Stimulated activated memory B cell treated with anti-CD40 and anti-IgM and Interleukin-4, amounts not matched to agents 10 μg/mL and 1 μg/mL and 100 μg/mL, for 72 hours (primary cell): Measurements from ENCODE around the gene TMEM9.
A peak's percentile ranks its signal among the peaks of the same experiment; 100 is the strongest.

ENCODE experiments used
- ATAC-seq: fragments of 150-1000 bp; cut with Tn5 transposase; 2 replicates; pipeline ENCODE4 v1.10.0; 2021
- H3K27ac Mint-ChIP-seq: one replicate; pipeline ENCODE4 v1.8.0; 2022; ENCODE audit warnings: mild to moderate bottlenecking, mixed read lengths
- H3K27me3 Mint-ChIP-seq: one replicate; pipeline ENCODE4 v1.8.0; 2022; ENCODE audit warnings: mixed read lengths
- H3K36me3 Mint-ChIP-seq: one replicate; pipeline ENCODE4 v1.8.0; 2022; ENCODE audit warnings: mixed read lengths
- H3K4me1 Mint-ChIP-seq: one replicate; pipeline ENCODE4 v1.8.0; 2022; ENCODE audit warnings: mixed read lengths
- H3K4me3 Mint-ChIP-seq: one replicate; pipeline ENCODE4 v1.8.0; 2022; ENCODE audit warnings: mild to moderate bottlenecking, moderate library complexity, mixed read lengths
- H3K9me3 Mint-ChIP-seq: one replicate; pipeline ENCODE4 v1.8.0; 2022; ENCODE audit warnings: mixed read lengths

TMEM9 gene

GRCh38 chr1:201112926-201113325 lies 41.3 kb downstream of the TMEM9 start:
- H3K4me1 Mint-ChIP-seq = peaks cover 11% of the 10 kb centered on the region
- peaks cover 56% of the 10 kb centered on the region for H3K27me3 Mint-ChIP-seq
- H3K27ac Mint-ChIP-seq = no peak overlapping the region
- no peak for ATAC-seq
- H3K36me3 Mint-ChIP-seq = no peaks in the 10 kb centered on the region
- H3K4me3 Mint-ChIP-seq = no peak overlapping the region
- H3K9me3 Mint-ChIP-seq = no peaks in the 10 kb centered on the region

- Mint-ChIP-seq H3K4me3 (no peak within 1 kb of the TSS), H3K27ac (no peak within 1 kb of the TSS)
- ATAC-seq = no peak
Observed at GRCh38 chr1:201112173-201112731, 42.0 kb downstream of the TMEM9 start, which contains the start of gene CACNA1S. Gene CACNA1S, minus strand, starts transcription at chr1:201112426. Its CDS starts 87 bp downstream, at chr1:201112339.

GRCh38 chr1:201111672-201112071 lies 42.6 kb downstream of the TMEM9 start:
- no peak for ATAC-seq
- Mint-ChIP-seq H3K27ac (no peak overlapping the region), H3K4me3 (no peak overlapping the region), H3K27me3 (peaks cover 53% of the 10 kb centered on the region), H3K36me3 (no peaks in the 10 kb centered on the region), H3K4me1 (peaks cover 11% of the 10 kb centered on the region), H3K9me3 (no peaks in the 10 kb centered on the region)

More at GRCh38 chr1:201112173-201112731, 42.0 kb downstream of the TMEM9 start, which contains the start of gene CACNA1S:
- Mint-ChIP-seq H3K36me3 (no peaks in the 10 kb centered on the region), H3K4me1 (peaks cover 11% of the 10 kb centered on the region), H3K9me3 (no peaks in the 10 kb centered on the region), H3K27me3 (peaks cover 54% of the 10 kb centered on the region)

DNA sequence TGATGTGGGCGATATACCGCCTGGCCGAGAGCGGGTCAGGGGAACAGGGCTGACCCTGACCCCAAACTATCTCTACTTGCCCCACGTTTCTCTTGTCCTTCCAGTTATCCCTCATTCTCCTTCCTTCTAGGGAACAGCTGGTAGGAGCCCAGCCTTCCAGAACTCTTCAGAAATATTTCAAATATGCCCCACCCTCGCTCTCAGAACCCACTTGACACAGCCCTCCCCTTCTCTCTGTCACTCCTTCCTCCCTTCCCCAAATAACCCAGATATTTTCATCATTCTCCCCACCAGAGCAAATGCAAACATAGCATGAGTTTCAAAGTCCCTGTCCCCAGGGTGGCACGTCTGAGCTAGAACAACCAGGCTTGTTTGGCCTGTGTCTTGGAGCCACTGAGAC lies 43.1 kb downstream of the TMEM9 start:
- Mint-ChIP-seq H3K36me3 (no peaks in the 10 kb centered on the region), H3K4me1 (peaks cover 11% of the 10 kb centered on the region), H3K9me3 (no peaks in the 10 kb centered on the region), H3K27ac (no peak overlapping the region), H3K4me3 (no peak overlapping the region), H3K27me3 (peaks cover 47% of the 10 kb centered on the region)
- no peak for ATAC-seq

DNA sequence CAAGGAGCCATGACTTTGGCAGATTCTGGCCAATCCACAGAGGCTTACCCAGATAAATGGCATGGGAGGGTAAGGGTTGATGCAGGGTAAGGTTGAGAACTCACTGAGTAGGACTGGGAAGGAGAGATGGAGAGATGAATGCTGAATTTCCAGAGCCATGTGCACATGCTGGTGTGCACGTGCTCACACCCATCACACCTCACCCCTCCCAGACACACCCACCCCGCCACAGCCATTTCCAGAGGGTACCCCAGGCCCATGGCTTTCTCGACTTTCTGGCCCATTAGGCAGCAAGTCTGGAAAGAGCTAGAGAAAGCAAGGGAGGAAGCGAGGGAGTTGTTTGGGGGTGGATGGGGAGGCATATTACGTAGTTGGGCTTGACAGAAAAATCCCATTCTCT lies 43.7 kb downstream of the TMEM9 start:
- no peak for ATAC-seq
- H3K36me3 Mint-ChIP-seq = no peaks in the 10 kb centered on the region
- no peak overlapping the region for H3K4me3 Mint-ChIP-seq
- H3K27ac Mint-ChIP-seq = no peak overlapping the region
- H3K9me3 Mint-ChIP-seq = no peaks in the 10 kb centered on the region
- H3K27me3 Mint-ChIP-seq = peaks cover 42% of the 10 kb centered on the region
- H3K4me1 Mint-ChIP-seq = peaks cover 11% of the 10 kb centered on the region

DNA sequence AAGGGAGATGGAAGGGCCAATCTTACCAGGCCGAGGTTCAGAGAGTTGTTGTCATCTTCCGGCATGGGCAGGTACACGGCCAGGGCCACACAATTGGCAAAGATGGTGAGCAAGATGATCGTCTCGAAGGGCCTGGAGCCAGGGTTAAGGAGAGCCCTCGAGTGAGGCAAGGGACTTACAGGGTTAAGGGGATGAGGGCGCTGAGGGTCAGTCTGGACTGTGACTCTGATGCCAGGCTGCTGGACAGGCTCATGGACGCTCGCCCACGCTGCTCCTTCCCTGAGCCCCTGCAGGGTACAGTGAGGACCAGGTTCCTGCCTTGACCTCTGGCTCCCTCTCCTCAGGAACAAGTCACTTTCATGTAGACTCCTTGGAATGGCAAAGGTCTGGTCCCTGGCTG lies 44.1 kb downstream of the TMEM9 start:
- Mint-ChIP-seq H3K27ac (no peak overlapping the region), H3K36me3 (no peaks in the 10 kb centered on the region), H3K4me3 (no peak overlapping the region), H3K27me3 (peaks cover 38% of the 10 kb centered on the region), H3K9me3 (no peaks in the 10 kb centered on the region), H3K4me1 (peaks cover 11% of the 10 kb centered on the region)
- ATAC-seq = no peak

GRCh38 chr1:201109651-201110050 lies 44.6 kb downstream of the TMEM9 start:
- ATAC-seq = no peak
- H3K9me3 Mint-ChIP-seq = no peaks in the 10 kb centered on the region
- no peak overlapping the region for H3K27ac Mint-ChIP-seq
- H3K4me1 Mint-ChIP-seq = peaks cover 8% of the 10 kb centered on the region
- H3K4me3 Mint-ChIP-seq = no peak overlapping the region
- peaks cover 34% of the 10 kb centered on the region for H3K27me3 Mint-ChIP-seq
- no peaks in the 10 kb centered on the region for H3K36me3 Mint-ChIP-seq

DNA sequence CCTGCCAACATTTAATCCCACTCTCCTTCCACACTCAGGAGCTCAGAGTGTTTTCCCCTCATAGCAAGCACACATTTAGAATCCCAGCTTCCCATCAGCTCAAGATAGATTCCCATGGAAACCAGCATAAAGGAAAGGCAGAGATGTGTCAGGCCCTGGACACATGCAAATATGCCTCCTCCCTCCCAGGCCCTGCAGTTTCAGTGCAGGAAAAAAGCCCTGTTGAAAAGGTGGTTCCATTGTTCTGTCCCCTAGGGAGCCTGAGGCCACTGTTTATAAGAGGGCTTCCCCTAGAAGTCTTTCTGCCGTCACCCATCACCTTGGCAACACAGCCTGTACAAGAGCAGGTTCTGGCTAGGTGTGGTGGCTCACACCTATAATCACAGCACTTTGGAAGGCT lies 45.7 kb downstream of the TMEM9 start:
- no peaks in the 10 kb centered on the region for H3K4me1 Mint-ChIP-seq
- H3K27ac Mint-ChIP-seq = no peak overlapping the region
- H3K27me3 Mint-ChIP-seq = peaks cover 28% of the 10 kb centered on the region
- peak; percentile 66 for ATAC-seq
- H3K4me3 Mint-ChIP-seq = no peak overlapping the region
- no peaks in the 10 kb centered on the region for H3K36me3 Mint-ChIP-seq
- no peaks in the 10 kb centered on the region for H3K9me3 Mint-ChIP-seq

- Mint-ChIP-seq H3K27ac (no peak overlapping the region), H3K27me3 (peaks cover 6% of the 10 kb centered on the region), H3K36me3 (no peaks in the 10 kb centered on the region), H3K9me3 (no peaks in the 10 kb centered on the region), H3K4me3 (no peak overlapping the region), H3K4me1 (no peaks in the 10 kb centered on the region)
- ATAC-seq = no peak
Observed at GRCh38 chr1:201105688-201106087, 48.6 kb downstream of the TMEM9 start.

DNA sequence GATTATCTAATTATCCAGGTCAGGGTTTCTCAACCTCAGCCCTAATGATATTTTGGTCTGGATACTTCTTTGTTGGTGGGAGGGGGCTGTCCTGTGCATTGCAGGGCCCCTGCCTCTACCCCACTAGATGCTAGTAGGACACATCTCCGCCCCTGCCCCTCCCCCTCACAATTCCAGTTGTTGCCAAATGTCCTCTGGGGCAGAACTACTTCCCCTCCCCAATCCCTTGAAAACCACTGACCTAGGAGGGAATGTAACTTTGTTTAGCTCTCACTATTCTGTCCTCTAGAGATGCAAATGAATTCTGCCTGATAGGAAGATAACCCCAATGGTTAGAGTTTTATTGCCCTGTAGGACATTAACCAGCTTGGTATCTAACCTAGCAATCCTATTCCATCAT lies 50.1 kb downstream of the TMEM9 start:
- Mint-ChIP-seq H3K4me1 (no peaks in the 10 kb centered on the region), H3K4me3 (no peak overlapping the region)

DNA sequence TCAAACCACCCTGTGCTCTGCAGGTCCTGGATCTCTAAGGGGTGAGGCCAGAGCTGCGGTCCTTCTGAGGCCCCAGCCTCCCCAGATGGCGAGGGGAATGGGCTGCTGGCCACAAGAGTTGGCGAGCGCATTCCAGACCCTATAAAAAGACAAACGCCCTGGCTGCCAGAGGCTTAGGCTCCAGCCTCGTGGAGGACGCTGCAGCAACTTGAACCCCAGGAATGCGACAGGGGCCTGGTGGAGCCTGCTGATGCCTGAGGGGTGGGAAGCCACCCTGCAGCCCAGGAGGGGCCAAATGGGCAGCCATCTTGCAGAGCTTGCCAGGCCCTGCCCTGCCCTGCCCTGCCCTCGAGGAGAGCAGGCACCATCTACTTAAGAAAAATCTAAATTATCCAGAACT lies 50.6 kb downstream of the TMEM9 start:
- no peak overlapping the region for H3K4me3 Mint-ChIP-seq

More for the DNA sequence above, 50.1 kb downstream of the TMEM9 start:
- H3K9me3 Mint-ChIP-seq = no peaks in the 10 kb centered on the region
- H3K36me3 Mint-ChIP-seq = no peaks in the 10 kb centered on the region
- peaks cover 6% of the 10 kb centered on the region for H3K27me3 Mint-ChIP-seq
- ATAC-seq = no peak
- no peak overlapping the region for H3K27ac Mint-ChIP-seq

DNA sequence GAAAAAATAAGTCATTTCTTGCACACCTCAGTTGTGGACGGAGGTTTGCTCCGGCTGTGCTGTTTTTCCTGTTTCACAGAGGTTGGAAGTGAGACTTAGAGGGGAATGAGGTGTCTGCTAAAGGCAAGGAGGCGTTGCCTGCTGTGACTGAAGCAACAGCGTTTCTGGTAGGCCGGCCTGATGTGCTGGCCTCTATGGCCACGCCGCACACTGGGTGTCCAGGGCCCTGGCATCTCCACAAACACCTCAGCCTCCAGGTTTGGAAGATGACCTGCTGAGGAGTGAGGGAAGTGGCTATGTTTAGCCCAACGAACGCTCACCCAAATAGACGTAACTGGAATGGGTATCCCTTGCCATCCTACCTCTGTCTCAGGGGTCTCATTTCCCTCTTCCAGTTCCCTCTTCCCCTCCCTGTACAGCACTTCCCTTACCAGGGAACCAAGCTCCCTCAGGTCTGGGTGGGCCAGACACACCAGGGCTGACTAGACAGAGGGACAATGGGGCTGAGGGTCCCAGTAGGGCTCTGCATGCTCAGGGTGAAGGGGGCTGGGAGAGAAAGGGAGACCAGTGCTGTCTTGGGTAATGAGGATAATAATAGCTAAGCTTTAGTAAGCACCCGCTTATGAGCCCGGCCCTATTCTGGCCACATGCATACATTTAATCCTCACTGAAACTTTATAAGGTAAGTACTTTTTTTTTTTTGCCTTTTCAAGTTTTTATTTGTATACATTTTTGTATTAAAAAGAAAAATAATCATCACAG lies 53.9 kb downstream of the TMEM9 start:
- H3K27ac Mint-ChIP-seq = no peak overlapping the region
- no peaks in the 10 kb centered on the region for H3K4me1 Mint-ChIP-seq
- no peaks in the 10 kb centered on the region for H3K36me3 Mint-ChIP-seq
- ATAC-seq = no peak
- H3K27me3 Mint-ChIP-seq = peaks cover 12% of the 10 kb centered on the region
- no peaks in the 10 kb centered on the region for H3K9me3 Mint-ChIP-seq
- no peak overlapping the region for H3K4me3 Mint-ChIP-seq

More for the DNA sequence above, 50.6 kb downstream of the TMEM9 start:
- Mint-ChIP-seq H3K9me3 (no peaks in the 10 kb centered on the region), H3K36me3 (no peaks in the 10 kb centered on the region), H3K27ac (no peak overlapping the region), H3K4me1 (no peaks in the 10 kb centered on the region), H3K27me3 (peaks cover 6% of the 10 kb centered on the region)
- ATAC-seq = no peak

- Mint-ChIP-seq H3K4me3 (no peak overlapping the region), H3K9me3 (no peaks in the 10 kb centered on the region), H3K27ac (no peak overlapping the region), H3K36me3 (no peaks in the 10 kb centered on the region), H3K27me3 (peaks cover 12% of the 10 kb centered on the region), H3K4me1 (no peaks in the 10 kb centered on the region)
- ATAC-seq = no peak
Observed at GRCh38 chr1:201098992-201099677, 55.1 kb downstream of the TMEM9 start.

GRCh38 chr1:201096977-201097856 lies 57.1 kb downstream of the TMEM9 start:
- H3K27ac Mint-ChIP-seq = no peak overlapping the region
- no peaks in the 10 kb centered on the region for H3K9me3 Mint-ChIP-seq
- ATAC-seq = no peak
- no peak overlapping the region for H3K4me3 Mint-ChIP-seq
- H3K36me3 Mint-ChIP-seq = no peaks in the 10 kb centered on the region
- no peaks in the 10 kb centered on the region for H3K4me1 Mint-ChIP-seq
- H3K27me3 Mint-ChIP-seq = peaks cover 15% of the 10 kb centered on the region

DNA sequence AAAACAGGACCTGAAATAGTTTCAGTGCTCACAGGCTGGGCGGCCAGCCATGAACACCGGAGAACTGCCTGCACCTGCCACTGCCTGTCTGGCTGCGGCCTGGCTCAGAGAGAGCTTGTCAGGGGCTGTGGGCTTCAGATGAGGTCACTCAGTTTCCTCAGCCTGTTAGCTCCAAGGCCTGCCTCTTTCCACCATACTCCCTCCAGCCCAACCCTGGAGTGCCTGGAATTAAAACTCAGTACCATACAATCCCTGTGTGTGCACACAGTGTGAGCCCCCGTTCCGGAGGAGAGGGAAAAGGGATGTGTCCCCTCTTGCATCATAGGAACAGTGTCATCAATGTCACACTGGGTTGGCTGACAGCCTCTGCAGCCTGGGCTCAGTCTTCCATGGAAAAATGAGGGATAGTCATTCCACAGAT lies 58.2 kb downstream of the TMEM9 start:
- Mint-ChIP-seq H3K4me3 (no peak overlapping the region), H3K27ac (no peak overlapping the region), H3K4me1 (no peaks in the 10 kb centered on the region), H3K36me3 (no peaks in the 10 kb centered on the region), H3K27me3 (peaks cover 25% of the 10 kb centered on the region), H3K9me3 (no peaks in the 10 kb centered on the region)
- ATAC-seq = peak; percentile 66
